NT2/D1 (cell line): ENCODE data around the gene CFD.
"Not testable (repeated sequence)": the region's sequence is repeated elsewhere in the genome, so short reads cannot be mapped to it uniquely, and the experiment has no call there.

Experiments used
- SUZ12 ChIP-seq: IDR thresholded peaks from 2 replicates; pipeline ENCODE4 v1.6.1; 2011; ENCODE audit not compliant: insufficient read length, insufficient read depth; ENCODE audit errors: extremely low read depth
- YY1 ChIP-seq: IDR thresholded peaks from 2 replicates; pipeline ENCODE4 v1.6.1; 2011; ENCODE audit not compliant: insufficient read length, insufficient read depth
- ZNF274 ChIP-seq: IDR thresholded peaks from 2 replicates; pipeline ENCODE4 v1.6.1; 2011; ENCODE audit warnings: mild to moderate bottlenecking, low read depth, low read length

- not testable (repeated sequence) for TF ChIP-seq ZNF274, SUZ12, YY1
These were observed 16.7 kb upstream of the CFD start for GRCh38 chr19:842802-843179.
